Mesothelial cell of epicardium (in vitro differentiated cells): Measurements from ENCODE around the gene HMCN1. TPM values are rescaled to one million over a fixed set of nuclear protein-coding genes. Genes with fewer than 3 reads are reported as not detected.

Source experiments
- DNase-seq, 2 experiments: peaks; one replicate each; pipeline ENCODE4 v3.0.0; 2021; ENCODE audit warnings: low spot score in 2 of 2; ENCODE audit not compliant: unreplicated experiment in 2 of 2
- H3K27ac Mint-ChIP-seq: 2 replicates; pipeline ENCODE4 v1.8.0; 2021; ENCODE audit warnings: mixed read lengths
- H3K27me3 Mint-ChIP-seq: 2 replicates; pipeline ENCODE4 v1.8.0; 2021; ENCODE audit warnings: low read depth, mixed read lengths
- H3K36me3 Mint-ChIP-seq: 2 replicates; pipeline ENCODE4 v1.8.0; 2021; ENCODE audit warnings: mixed read lengths
- H3K4me1 Mint-ChIP-seq: 2 replicates; pipeline ENCODE4 v1.8.0; 2021; ENCODE audit warnings: mixed read lengths
- H3K4me3 Mint-ChIP-seq: 2 replicates; pipeline ENCODE4 v1.8.0; 2021; ENCODE audit warnings: mild to moderate bottlenecking, moderate library complexity, mixed read lengths
- H3K9me3 Mint-ChIP-seq: 2 replicates; pipeline ENCODE4 v1.8.0; 2021; ENCODE audit warnings: mixed read lengths
- CTCF ChIP-seq: fragments of 200-600 bp; sonication (generic); IDR thresholded peaks from one replicate; pipeline ENCODE4 v1.5.0; 2021; ENCODE audit warnings: antibody characterized with exemption; ENCODE audit not compliant: unreplicated experiment
- total RNA-seq: library from RNA; stranded (reverse); gene quantifications from 3 replicates; pipeline ENCODE4 v1.2.1, GENCODE V29; 2021

HMCN1 gene
- total RNA-seq, 1 donor from 2014 or later, result 48.8 TPM

- TF ChIP-seq CTCF, result no peak
- no peak overlapping the region for H3K4me3 Mint-ChIP-seq
- no peaks in the 10 kb centered on the region for H3K9me3 Mint-ChIP-seq
- H3K27ac Mint-ChIP-seq, result no peak overlapping the region
- H3K4me1 Mint-ChIP-seq, result no peaks in the 10 kb centered on the region
- H3K36me3 Mint-ChIP-seq, result peaks cover 8% of the 10 kb centered on the region
- no peaks in the 10 kb centered on the region for H3K27me3 Mint-ChIP-seq
- no peak for DNase-seq
These were observed 321.7 kb downstream of the HMCN1 start for GRCh38 chr1:186055846-186056245.

- Mint-ChIP-seq H3K36me3 (peaks cover 8% of the 10 kb centered on the region), H3K27me3 (no peaks in the 10 kb centered on the region), H3K9me3 (no peaks in the 10 kb centered on the region), H3K4me1 (no peaks in the 10 kb centered on the region), H3K27ac (no peak overlapping the region), H3K4me3 (no peak overlapping the region)
- TF ChIP-seq CTCF, result no peak
- DNase-seq, result no peak
These were observed 322.9 kb downstream of the HMCN1 start for GRCh38 chr1:186057086-186057485.

- H3K4me3 Mint-ChIP-seq, result no peak overlapping the region
- no peaks in the 10 kb centered on the region for H3K27me3 Mint-ChIP-seq
- no peak for TF ChIP-seq CTCF
- H3K27ac Mint-ChIP-seq, result no peak overlapping the region
- no peaks in the 10 kb centered on the region for H3K4me1 Mint-ChIP-seq
- no peak for DNase-seq
- peaks cover 8% of the 10 kb centered on the region for H3K36me3 Mint-ChIP-seq
- no peaks in the 10 kb centered on the region for H3K9me3 Mint-ChIP-seq
These were observed 325.1 kb downstream of the HMCN1 start for GRCh38 chr1:186059311-186059710.

GRCh38 chr1:186059752-186060151, 325.6 kb downstream of the HMCN1 start:
- H3K36me3 Mint-ChIP-seq, result peaks cover 6% of the 10 kb centered on the region
- no peak for TF ChIP-seq CTCF
- DNase-seq, result no peak

GRCh38 chr1:186060226-186060625, 326.0 kb downstream of the HMCN1 start:
- Mint-ChIP-seq H3K9me3 (no peaks in the 10 kb centered on the region), H3K4me3 (no peak overlapping the region), H3K36me3 (peaks cover 5% of the 10 kb centered on the region), H3K27ac (no peak overlapping the region), H3K4me1 (no peaks in the 10 kb centered on the region), H3K27me3 (no peaks in the 10 kb centered on the region)
- TF ChIP-seq CTCF, result no peak
- DNase-seq, result no peak

More at GRCh38 chr1:186059752-186060151, 325.6 kb downstream of the HMCN1 start:
- Mint-ChIP-seq H3K27ac (no peak overlapping the region), H3K4me3 (no peak overlapping the region), H3K27me3 (no peaks in the 10 kb centered on the region), H3K9me3 (no peaks in the 10 kb centered on the region), H3K4me1 (no peaks in the 10 kb centered on the region)

- Mint-ChIP-seq H3K27ac (no peak overlapping the region), H3K9me3 (no peaks in the 10 kb centered on the region), H3K36me3 (no peaks in the 10 kb centered on the region), H3K27me3 (no peaks in the 10 kb centered on the region), H3K4me1 (no peaks in the 10 kb centered on the region), H3K4me3 (no peak overlapping the region)
- no peak for DNase-seq
- no peak for TF ChIP-seq CTCF
These were observed 329.0 kb downstream of the HMCN1 start for GRCh38 chr1:186063091-186063657.
